ENCODE data around the gene ATP2B1. TPM values are rescaled to one million over a fixed set of nuclear protein-coding genes. Genes with fewer than 3 reads are reported as not detected.

Gene ATP2B1
- total RNA-seq, 1 donor from 2014 or later: 34.5 TPM

DNA sequence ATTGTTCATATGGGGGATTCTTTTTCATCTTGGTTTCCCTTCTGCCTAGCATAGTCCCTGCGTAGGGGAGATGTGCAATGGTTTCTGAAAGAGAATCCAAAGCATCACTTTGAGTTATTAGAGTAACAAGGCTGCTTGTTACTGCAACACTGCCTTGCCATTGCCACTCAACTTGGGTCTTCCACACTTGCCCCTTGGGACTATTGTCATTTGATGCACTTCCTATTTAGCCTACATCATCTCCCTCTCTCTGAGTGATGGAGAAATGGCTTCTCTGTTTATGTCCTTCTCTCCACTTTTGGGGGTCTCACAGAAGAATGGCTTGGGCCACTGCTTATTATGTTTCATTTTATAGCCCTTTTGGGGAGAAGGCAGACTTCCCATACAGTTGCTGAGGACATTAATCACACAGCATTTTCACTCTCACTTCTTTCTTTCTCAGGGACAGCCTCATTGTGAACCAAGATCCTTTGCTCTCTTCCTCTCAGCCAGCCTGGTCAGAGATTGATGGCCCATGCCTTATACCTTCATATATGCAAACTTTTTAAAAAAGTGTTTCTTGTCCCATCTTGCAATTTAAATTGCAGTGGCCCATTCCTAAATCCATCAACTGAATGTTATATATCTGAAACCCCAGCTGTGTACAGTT is 131.9 kb downstream of the ATP2B1 start:
- TF ChIP-seq, protein P1, sequence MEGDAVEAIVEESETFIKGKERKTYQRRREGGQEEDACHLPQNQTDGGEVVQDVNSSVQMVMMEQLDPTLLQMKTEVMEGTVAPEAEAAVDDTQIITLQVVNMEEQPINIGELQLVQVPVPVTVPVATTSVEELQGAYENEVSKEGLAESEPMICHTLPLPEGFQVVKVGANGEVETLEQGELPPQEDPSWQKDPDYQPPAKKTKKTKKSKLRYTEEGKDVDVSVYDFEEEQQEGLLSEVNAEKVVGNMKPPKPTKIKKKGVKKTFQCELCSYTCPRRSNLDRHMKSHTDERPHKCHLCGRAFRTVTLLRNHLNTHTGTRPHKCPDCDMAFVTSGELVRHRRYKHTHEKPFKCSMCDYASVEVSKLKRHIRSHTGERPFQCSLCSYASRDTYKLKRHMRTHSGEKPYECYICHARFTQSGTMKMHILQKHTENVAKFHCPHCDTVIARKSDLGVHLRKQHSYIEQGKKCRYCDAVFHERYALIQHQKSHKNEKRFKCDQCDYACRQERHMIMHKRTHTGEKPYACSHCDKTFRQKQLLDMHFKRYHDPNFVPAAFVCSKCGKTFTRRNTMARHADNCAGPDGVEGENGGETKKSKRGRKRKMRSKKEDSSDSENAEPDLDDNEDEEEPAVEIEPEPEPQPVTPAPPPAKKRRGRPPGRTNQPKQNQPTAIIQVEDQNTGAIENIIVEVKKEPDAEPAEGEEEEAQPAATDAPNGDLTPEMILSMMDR (IDR thresholded peaks at IDR 0.05): no peak
- H3K9me3 ChIP-seq: no peaks in the 10 kb centered on the region
- intact Hi-C loops (cut with DNase I): no loop called here
- no peak overlapping the region for H3K4me3 ChIP-seq
- DNase-seq (no peak), ATAC-seq (no peak)
- no peaks in the 10 kb centered on the region for H3K36me3 ChIP-seq
- H3K27ac ChIP-seq: no peak overlapping the region
- peaks cover 6% of the 10 kb centered on the region for H3K4me1 ChIP-seq
- no peaks in the 10 kb centered on the region for H3K27me3 ChIP-seq (ENCODE audit: low read depth)

DNA sequence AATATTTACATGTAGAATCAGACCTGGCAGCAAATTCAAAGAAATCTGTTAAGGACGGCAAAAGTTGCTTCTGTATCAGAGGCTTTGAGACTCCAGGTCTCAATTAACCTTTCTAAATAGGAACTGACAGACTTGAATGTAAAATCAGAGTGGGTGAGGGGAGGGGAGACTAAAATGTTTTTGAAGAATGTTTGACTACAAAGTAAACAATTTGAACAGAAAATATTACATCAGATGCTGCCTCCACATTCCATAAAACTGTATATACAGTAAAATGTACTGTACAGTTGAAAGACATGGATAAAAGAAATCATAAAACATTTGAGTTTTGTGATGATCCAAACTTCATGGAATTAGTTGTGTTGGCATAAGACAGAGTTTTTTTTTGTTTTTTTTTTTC is 133.3 kb downstream of the ATP2B1 start:
- DNase-seq (no peak), ATAC-seq (no peak)
- Histone ChIP-seq H3K9me3 (no peaks in the 10 kb centered on the region), H3K27ac (no peak overlapping the region), H3K36me3 (no peaks in the 10 kb centered on the region), H3K4me1 (peaks cover 6% of the 10 kb centered on the region), H3K4me3 (no peak overlapping the region), H3K27me3 (ENCODE audit: low read depth) (no peaks in the 10 kb centered on the region)
- intact Hi-C loops (cut with DNase I): no loop called here
- TF ChIP-seq, protein P1 (IDR thresholded peaks at IDR 0.05): no peak

DNA sequence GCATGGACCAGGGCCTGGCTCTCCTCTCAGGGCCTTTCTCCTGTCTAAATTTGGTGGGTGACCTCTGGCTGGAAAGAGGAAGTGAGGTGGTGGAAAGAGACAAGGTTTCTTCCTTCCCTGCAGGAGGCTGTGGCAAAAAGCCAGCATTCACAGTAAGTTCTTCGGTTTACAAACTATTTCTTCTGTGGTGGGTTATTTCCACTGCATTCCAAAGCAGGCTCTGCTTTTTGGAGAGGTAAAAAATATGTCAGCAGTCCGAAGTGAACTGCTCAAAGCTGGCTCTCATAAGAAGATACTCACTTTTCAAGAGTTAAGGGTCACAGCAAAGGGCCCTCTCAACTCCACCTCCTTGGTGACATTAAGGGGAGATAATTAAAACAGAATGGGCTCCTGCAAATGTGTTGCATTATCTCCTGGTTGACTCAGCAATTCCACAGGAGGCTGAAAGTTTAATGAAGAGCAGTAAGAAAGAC is 133.9 kb downstream of the ATP2B1 start:
- TF ChIP-seq, protein P1 (IDR thresholded peaks at IDR 0.05): no peak
- ATAC-seq (no peak), DNase-seq (no peak)
- no peaks in the 10 kb centered on the region for H3K36me3 ChIP-seq
- no peaks in the 10 kb centered on the region for H3K9me3 ChIP-seq
- H3K4me1 ChIP-seq: peaks cover 6% of the 10 kb centered on the region
- H3K27me3 ChIP-seq (ENCODE audit: low read depth): no peaks in the 10 kb centered on the region
- intact Hi-C loops (cut with DNase I): no loop called here
- no peak overlapping the region for H3K27ac ChIP-seq
- H3K4me3 ChIP-seq: no peak overlapping the region

DNA sequence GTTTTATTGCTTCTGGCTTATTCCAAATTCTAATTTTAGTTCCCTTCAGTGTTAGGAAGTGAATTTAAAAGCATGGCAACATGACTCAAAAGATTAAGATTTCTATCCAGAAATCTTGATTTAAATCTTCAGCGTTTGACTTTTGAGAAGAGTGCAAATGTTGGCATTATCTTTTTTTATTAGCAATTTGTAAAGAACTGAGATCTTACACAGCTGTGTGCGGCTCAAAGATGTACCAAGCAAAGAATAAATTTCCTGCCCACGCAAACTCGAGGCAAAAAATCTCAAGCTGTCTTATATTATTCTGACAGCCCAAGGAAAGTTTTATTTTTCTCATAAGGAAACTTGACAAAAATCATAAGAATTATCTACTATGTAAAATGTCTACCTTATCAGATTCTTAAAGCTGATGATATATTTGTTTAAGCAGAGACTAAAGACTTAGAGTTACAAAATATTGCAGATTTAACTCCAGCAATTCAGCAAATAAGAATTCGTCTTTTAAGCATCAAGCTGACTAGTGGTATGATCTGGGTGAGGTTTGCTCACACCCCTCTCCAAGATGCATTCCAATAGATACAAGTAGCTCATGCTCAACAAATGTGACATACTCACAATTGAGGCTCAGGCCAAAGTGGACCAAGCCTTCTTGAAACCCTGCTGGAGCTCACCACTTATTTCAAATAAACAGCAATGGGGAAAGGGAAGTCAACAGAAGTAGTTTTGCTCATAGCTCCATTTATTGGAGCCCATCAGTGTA is 135.4 kb downstream of the ATP2B1 start:
- H3K4me1 ChIP-seq: peaks cover 12% of the 10 kb centered on the region
- H3K9me3 ChIP-seq: no peaks in the 10 kb centered on the region
- TF ChIP-seq, protein P1 (IDR thresholded peaks at IDR 0.05): no peak
- H3K27me3 ChIP-seq (ENCODE audit: low read depth): no peaks in the 10 kb centered on the region
- ATAC-seq: no peak
- DNase-seq: no peak
- intact Hi-C loops (cut with DNase I): no loop called here
- no peaks in the 10 kb centered on the region for H3K36me3 ChIP-seq
- no peak overlapping the region for H3K4me3 ChIP-seq
- no peak overlapping the region for H3K27ac ChIP-seq

DNA sequence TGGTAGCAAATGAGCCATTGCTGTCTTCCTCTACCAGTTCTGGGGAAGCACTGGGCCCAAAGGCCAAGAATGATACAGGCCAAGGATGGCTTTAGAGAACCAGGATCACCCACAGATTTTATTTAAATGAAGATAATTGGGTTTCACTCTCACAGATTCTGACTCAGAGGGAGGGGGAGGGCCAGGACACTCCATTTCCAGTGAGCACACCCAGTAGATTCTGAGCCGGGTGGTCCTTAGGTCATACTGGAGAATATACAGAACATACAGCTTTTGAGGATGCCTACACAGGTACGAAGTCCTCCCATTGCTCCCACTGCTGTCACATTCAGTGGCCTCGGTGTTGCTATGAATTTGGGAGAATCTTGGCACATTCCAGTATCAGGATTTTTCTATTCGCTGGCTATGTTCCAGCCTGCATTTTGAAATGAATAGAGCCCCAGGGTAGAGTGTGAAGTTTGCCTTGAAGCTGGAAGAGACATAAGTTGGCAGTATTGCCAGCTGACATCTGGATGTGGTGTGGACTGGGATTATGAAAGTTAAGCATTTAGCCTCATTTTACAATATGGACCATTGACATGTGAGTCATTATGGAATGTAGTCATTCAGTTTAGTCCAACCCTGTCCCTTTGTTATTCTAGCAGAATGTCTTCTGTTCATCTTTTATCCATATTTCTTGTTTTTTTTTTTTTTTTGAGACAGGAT is 137.0 kb downstream of the ATP2B1 start:
- Histone ChIP-seq H3K4me1 (peaks cover 13% of the 10 kb centered on the region), H3K36me3 (no peaks in the 10 kb centered on the region), H3K4me3 (no peak overlapping the region), H3K27ac (no peak overlapping the region), H3K27me3 (ENCODE audit: low read depth) (no peaks in the 10 kb centered on the region), H3K9me3 (no peaks in the 10 kb centered on the region)
- DNase-seq (no peak), ATAC-seq (no peak)
- intact Hi-C loops (cut with DNase I): no loop called here
- TF ChIP-seq, protein P1 (IDR thresholded peaks at IDR 0.05): no peak

All from lower lobe of right lung (tissue), 2 donors.